Stimulated activated CD4-positive, alpha-beta T cell treated with anti-CD3 and anti-CD28 coated beads, Interleukin-2, amount 100 ng/mL, for 4 hours (primary cell): ENCODE results near the gene LAPTM4A.
"Not testable (repeated sequence)": the region's sequence is repeated elsewhere in the genome, so short reads cannot be mapped to it uniquely, and the experiment has no call there.

Source experiments
- DNase-seq: peaks from one replicate; pipeline ENCODE4 v3.0.0-alpha.2; 2020; ENCODE audit warnings: low read depth

LAPTM4A gene

DNA sequence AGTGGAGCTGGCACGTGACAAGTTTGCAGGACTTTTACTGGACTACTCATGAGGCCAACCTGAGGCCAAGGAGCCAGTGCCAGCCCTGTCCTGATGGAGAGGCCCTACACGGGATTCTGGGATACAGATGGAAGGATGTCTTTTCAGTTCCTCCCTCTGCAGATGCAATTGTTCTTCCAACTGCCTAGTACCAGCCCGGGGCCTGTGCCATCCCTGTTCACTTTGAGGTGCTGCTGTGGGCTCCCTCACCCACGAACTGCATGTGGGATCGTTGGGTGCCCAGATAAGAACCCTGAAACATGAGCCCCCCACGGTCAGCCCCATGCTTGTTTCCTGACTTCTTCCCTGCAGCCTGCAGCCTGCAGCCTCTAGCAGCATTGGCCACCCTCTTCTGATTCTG is 25.3 kb upstream of the LAPTM4A start:
- no peak for DNase-seq

DNA sequence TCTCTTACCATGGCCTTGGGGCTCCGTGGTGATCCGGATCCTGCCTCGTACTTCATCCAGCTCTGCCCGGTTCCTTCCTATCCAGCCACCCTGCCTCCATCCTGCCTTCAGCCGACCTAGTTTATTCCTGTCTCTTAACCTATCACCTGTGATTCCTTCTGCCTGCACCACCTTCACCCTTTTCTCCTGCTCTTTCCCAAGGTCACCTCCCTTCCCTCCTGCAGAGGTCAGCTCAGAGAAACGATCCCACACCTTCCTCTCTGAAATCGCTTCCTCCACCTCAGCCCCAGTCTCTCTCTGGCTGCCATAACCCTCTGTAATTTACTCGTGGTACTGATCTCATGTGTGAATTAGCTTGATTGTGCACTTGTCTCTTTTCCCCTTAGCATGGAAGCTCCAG is 23.5 kb upstream of the LAPTM4A start:
- no peak for DNase-seq

DNA sequence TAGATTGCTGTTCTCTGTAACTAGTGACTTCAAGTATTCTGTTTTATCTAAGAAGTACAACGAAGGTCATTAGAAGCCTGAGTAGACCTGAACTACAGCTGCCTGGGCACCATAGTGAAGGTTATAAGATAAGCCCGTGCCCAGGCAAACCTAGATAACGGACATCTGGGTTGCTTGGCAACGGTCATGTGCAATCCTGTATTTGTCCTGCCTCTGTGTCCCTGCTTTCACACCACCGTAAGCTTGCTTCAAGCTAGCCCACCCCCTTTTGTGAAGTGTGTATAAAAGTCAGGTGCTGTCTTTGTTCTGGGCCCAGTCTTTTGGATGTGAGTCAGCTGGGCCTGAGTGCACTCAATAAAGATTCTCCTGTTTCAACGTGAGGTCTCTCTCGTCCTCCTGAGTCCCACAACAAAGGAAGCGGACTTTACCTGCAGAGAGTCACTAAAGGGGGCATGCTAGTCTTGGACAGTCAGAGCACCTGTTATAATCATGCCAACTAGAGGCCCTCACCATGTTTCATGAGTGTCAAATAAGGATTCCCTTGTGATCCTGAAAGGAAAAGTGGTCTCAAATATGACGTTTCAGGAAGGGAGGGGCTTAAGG is 22.7 kb upstream of the LAPTM4A start:
- not testable (repeated sequence) for DNase-seq

DNA sequence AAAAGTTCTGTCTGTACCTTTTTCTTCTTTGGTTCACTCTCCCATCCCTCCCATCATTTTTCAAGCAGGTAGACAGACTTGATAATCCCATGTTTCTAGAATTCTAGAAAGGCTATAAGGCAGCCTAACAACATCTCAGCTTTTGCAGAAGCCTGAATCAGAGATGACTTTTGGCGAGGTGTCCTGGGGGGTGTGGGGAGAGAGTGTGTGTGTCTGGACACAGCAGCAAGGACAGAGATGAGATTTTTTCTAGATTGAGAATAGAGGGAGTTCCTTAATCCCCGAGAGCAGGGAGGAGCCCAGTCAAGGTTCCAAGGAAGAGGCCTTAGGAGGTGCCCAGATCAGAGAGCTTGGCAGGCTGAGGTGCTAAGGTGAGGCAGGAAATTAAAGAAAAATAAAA is 22.0 kb upstream of the LAPTM4A start:
- no peak for DNase-seq

DNA sequence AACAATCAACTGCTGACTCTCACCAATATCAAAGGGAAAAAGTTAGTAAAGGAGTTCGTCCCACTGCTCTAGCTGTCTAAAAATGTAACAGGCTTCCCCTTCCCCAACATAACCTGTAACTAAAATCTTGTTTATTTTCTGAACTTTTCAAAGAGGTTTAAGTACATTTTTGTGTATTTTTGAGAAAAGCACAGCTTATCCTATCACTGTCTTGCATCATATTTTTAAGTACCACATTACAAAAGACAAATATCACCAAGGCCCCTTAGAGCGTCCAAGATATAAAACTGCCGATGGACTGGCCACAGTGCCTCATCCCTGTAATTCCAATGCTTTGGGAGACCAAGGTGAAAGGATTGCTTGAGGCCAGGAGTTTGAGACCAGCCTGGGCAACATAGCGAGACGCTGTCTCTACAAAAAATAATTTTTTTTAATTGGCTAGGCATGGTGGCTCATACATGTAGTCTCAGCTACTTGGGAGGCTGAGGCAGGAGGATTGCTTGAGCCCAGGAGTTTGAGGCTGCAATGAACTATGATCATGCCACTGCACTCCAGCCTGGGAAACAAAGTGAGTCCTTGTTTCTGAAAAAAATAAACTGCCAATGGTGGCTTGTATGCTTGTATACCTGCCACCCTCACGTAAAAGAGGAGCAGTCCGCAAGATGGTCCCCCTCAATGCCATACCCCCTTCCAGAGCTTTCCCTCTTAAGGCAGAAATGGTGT is 21.2 kb upstream of the LAPTM4A start:
- no peak for DNase-seq

DNA sequence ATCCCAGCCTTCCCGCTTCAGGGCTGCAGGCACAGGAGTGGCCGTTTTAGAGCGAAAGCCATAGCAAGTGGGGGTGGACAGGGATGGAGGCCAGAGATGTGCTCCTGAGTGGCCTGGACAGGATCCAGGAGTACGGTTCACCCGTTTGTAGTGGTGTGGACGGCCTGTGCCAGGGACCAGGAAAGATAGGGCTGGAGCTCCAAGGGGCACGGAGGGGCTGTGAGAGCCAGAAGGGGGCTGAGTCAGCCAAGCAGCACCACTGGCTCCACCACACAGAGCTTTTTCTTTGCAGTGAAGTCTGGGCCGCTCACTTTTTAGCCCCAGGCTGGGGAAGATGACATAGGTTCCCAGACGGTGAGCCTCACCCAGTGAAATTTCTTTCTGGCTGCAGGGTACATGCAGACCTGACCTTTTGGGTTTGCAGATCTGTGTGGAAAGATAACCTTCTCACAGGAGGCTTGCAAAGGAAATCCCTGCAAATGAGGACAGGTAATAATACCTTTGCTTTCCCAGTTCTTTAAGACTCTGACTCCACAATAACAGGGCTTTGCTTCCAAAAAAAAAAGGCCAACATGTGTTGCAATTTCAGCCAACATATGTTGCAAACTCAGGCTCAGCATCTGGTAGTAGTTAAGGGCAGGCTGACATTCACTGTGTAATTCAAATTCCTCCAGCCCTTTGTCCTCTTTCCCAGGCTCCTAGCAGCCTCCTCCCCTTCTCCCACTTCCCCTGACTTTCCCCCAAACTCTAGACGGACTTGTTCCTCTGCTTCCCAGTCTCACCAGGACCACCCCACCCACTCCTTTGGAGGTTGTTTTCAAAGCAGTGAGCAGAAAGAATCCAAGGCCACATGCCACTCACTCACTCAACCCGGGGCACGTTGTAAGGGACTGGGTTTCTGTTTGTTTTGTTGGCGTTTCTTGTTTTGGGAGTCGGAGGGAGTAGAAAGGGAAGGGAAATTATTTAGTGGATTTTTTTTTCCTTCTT is 20.3 kb upstream of the LAPTM4A start:
- no peak for DNase-seq

DNA sequence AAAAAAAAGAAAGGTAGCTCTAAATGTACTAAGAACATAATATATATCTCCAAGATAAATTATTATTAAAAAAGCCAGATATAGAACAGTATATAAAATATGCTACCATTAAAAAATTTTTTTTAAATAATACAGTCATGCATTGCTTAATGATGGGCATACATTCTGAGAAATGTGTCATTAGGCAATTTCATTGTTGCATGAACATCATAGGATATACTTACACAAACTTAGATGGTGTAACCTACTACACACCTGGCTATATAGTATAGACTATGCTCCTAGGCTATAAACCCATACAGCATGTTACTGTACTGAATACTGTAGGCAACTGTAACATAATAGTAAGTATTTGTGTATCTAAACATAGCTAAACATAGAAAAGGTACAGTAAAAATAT is 18.3 kb upstream of the LAPTM4A start:
- no peak for DNase-seq

DNA sequence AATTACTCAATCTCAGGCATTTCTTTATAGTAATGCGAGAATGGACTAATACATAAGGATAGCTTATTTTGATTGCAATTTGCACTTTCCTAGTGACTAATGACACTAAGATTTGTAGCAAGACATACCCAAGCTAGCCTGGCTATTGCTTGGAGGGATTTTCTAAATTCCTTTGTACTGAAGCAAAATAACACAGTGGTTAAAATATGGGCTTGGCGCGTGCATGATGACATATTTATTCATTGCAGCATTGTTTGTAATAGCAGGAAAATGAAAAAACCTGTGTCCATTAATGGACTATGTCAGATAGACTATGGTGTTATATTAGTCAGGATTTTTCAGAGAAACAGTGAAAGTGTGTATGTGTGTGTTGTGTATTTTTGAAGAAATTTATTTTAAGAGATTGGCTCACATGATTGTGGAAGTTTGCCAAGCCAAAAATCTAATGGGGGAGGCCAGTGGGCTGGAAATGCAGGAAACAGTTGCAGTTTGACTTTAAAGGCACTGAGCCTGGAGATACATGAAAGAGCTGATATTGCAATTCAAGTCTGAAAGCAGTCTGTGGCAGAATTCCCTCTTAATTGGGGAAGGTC is 16.7 kb upstream of the LAPTM4A start:
- DNase-seq = no peak

DNA sequence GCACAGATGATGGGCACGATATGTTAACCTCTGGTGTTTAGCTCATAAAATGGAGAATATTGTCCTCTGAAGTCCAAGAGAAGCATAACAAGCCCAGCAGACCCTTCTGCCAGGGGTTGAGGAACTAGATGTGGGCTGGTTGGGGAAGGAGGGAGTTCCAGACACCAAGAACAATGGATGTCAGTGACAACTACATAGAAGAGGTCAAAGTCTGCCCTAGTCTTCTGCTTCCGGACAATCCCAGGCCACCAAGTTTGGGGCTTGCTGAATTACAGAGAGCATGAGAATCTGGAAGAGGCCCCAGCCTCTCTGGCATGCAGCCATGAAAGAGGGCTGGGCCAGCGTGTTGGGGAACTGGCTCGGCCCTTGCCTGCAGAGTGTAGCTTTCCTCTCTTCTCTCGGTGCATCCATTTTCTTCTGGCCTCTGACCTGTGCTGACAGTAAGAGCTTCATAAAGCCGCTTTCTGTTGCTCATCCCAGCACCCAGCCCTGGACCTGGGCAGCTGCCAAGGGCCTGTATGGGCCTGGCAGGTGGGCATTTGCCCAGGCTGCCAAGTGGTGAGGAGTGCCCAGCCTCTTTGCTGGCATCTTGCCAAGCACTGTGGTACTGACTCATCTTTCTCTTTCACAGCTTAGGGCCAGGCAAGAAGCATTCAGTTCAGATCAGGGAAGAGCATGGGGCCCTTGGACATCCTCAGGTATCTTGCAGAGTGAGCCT is 14.6 kb upstream of the LAPTM4A start:
- no peak for DNase-seq

DNA sequence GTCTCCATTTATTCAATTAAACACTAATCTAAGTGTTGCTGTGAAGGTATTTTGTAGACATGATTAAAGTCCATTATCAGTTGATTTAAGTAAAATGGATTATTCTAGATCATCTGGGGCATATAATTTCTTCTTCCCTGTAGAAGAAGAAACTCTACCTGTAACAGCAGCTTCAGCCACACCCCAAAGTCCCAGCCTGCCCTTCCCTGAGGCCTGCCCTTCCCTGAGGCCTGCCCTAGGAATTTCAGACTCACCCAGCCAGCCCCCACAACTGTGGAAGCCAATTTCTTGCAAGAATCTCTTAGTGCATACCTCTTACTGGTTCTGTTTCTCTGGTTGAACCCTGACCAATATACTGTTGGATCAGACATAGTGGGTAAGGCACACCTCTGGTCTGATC is 13.4 kb upstream of the LAPTM4A start:
- DNase-seq = no peak

DNA sequence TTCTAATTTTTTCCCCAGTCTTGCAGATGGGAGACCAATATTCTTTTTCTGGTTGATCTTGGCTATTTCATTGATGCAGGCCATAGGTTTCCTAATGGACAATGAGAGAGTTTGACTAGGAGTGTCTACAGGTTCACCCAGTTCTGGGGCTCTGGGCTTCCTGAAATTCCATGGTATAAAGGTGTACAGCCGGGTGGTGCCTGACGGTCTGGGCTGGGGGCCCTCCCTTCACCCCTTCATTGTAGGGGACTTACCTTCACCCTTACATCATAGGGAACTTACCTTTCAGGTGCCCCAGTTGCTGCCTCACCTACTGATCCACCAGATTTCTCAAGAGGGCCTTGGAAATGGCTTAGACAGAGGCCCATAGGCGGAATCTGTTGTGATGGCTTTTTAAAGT is 13.0 kb upstream of the LAPTM4A start:
- no peak for DNase-seq

DNA sequence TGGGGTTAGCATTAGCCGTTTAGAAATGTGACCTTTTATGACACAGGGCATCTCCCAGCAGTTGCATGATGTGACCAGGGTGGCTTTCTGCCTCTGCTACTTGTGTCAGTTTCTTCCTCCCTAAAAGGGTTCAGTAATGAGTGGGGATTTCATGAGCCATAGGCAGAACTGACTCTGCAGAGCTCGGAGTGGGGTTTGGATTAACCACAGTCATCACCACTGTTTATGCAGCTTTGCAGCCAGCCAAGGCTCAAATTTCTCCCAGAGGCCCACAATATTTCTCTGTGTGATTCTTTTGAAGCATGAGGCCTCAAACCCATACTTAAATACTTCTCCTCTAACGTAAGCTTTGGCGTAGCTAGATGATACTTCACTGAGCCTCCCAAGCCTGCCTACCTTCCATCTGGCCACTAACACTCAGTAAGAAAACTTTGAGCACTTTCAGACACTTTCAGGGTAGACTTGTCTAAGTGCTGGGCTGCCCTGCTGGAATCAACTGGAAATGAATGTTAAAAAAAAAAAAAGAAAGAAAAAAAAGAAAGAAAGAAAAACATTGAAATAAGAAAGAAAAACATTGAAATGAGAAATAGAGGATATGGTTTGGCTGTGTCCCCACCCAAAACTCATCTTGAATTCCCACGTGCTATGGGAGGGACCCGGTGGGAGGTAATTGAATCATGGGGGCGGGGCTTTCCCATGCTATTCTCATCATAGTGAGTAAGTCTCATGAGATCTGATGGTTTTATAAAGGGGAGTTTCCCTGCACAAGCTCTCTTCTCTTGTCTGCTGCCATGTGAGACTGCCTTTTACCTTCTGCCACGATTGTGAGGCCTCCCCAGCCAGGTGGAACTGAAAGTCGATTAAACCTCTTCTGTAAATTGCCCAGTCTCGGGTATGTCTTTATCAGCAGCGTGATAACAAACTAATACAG is 11.5 kb upstream of the LAPTM4A start:
- DNase-seq = no peak

DNA sequence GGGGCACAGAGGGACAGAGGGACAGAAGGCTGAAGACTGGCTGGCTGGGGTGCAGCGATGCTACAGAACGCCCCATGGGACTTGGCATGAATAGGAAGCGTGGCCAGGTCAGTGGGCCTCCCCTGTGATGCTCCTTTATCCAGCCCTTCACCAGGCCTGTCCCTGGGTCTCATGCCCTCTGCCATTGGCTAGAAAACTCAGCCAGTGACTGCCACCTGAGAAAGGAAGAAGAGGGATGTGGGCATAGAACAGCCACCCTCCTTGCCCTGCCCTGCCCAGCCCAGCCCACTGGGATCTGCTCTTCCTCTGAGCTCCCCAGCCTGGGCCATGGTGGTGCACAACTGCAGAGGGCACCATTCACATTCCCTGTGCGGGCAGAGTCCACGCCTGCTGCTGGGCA is 10.5 kb upstream of the LAPTM4A start:
- DNase-seq = no peak

DNA sequence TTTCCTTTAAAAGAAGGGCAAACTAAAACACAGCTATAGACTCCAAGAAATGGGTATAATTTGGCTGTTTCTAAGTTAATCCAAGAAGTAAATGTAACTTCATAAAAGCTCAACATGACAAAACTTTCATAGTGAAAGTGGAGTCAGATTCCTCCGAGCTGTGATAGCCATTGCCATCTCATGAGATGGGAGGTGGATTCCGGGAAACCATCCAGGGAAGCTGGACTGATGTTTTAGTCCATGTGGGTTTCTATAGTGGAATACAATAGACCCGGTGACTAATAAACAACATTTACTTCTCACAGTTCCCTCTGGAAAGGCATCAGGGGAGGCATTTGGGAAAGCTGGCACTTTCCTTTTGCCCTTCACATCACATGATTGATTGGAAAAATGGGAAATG is 10.0 kb upstream of the LAPTM4A start:
- no peak for DNase-seq

DNA sequence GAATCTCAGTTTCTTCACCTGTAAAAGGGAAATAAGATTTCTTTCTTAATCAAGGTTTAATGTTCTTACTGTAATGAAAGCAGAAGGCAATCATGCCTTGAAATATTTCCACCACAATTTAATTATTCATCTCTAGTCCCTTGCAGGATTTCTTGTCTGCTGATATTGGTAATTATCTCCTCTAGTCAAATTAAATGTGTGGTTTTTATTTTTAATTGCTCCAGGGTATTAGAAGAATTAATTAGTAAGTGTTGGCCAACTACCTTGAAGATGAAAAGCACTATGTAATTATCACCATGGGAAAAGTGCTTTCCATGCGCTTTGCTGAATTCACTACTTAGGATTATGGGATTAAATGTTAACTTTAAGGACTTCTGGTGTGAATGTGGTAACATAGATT is 8.7 kb upstream of the LAPTM4A start:
- no peak for DNase-seq

DNA sequence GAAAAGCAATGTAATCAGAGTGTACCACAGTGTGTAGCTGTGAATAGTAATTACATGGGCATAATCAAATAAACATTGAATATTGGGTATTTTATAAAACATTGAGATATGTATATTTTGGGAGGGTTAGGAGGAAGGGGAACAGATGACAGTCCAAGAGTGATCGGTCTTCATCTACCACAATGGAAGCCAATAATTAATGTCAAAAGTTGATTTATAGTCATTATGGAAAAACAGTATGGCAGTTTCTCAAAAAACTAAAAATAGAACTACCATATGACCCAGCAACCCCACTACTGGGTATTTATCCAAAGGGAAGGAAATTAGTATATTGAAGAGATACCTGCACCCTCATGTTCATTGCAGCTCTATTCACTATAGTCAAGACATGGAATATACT is 5.8 kb upstream of the LAPTM4A start:
- DNase-seq = no peak

DNA sequence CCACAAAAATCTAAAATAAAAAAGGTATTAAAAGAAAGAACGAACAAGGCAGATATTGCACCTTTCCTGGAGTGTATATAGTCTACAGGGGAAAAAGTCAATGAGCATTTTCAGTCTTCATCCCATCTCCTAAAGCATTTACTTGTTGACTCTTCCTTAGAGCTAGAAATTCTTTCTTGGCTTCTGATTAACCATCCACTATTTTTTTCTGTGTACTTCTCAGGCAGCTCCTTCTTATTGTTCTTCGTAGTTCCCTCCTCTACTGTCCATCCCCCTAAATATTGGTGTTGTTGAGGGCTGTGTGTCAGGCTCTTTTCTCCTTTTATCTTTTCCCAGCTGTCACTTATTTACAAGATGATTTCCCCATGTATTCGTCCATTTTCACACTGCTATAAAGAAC is 3.5 kb upstream of the LAPTM4A start:
- no peak for DNase-seq

DNA sequence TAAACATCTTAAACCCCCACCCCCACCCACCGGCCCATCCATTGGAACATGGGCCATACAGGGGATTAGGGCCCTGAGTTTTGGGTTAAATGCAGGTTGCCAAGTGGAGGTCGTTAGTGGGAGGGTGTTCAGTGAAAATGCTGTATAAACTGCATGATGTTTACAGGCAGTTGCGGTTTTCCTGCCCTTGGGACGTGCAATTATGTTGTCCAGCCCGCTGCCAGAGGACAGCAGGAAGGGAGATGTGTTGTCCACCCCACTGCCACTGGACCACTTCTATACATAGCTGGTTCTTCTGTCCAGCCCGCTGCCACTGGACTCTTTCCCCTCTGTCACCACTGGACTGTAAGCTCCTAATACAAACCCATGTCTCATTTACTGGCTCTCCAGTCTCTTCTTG is 2.7 kb upstream of the LAPTM4A start:
- DNase-seq = no peak

DNA sequence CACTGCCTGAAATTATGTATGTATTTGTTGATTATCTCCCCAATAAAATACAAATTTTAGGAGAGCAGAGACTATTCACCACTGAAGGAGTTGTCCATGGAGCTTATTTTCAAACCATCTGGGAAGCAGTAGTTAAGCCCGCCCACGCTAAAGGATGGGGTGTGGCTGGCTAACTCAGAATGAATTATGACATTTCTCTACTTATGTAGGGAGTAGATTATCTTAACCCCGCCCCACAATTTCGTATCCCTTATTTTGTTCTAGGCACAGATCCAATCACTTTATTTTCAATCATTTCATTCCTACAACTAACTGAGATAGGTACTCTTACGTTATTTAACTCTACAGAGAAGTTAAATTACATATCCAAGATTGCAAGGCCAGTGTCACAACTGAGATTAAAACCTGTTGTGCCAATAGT is 1.4 kb upstream of the LAPTM4A start:
- no peak for DNase-seq

DNA sequence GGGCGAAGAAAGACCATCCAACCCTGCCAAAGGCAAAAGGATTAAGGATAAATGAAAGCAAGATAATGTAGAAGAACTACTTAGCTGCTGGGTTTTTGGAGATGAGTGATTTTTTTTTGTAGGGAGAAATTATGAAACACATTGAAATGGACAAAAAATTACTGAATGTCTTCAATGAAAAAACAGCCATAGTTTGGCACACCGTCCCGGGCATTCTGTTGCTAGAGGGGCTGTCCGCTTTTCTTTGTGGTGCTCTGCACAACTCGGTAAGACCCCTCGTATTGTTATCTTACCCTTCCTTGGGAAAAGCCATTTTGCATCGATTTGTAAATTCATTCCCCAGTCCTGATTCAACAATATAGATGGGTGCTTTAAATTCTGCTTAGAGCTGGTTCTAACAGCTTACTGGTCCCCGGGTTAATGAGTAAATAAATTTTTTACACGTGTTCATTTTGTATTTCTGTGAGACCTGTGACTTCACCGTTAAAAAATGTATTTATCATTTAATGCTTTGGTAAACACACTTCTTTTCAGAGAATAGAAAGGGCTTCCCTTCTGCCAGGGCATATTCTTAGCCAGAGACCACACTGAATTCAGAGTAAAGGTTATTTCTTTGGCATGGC is 912 bp upstream of the LAPTM4A start:
- DNase-seq = no peak
